ENCODE data around the gene ABCC2.

ABCC2 gene

GRCh38 chr10:99805190-99805589 lies 22.8 kb downstream of the ABCC2 start:
- TF ChIP-seq, protein P1, sequence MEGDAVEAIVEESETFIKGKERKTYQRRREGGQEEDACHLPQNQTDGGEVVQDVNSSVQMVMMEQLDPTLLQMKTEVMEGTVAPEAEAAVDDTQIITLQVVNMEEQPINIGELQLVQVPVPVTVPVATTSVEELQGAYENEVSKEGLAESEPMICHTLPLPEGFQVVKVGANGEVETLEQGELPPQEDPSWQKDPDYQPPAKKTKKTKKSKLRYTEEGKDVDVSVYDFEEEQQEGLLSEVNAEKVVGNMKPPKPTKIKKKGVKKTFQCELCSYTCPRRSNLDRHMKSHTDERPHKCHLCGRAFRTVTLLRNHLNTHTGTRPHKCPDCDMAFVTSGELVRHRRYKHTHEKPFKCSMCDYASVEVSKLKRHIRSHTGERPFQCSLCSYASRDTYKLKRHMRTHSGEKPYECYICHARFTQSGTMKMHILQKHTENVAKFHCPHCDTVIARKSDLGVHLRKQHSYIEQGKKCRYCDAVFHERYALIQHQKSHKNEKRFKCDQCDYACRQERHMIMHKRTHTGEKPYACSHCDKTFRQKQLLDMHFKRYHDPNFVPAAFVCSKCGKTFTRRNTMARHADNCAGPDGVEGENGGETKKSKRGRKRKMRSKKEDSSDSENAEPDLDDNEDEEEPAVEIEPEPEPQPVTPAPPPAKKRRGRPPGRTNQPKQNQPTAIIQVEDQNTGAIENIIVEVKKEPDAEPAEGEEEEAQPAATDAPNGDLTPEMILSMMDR (IDR thresholded peaks at IDR 0.05; ENCODE audit: control insufficient read depth, insufficient read depth, low read depth, low read length, missing control alignments), result no peak
- no peak overlapping the region for H3K4me3 ChIP-seq (ENCODE audit: control insufficient read depth, low read depth, low read length)
- no peak for DNase-seq (ENCODE audit: low read depth)

GRCh38 chr10:99806091-99806490 lies 23.7 kb downstream of the ABCC2 start:
- TF ChIP-seq, protein P1 (IDR thresholded peaks at IDR 0.05; ENCODE audit: control insufficient read depth, insufficient read depth, low read depth, low read length, missing control alignments), result no peak
- no peak overlapping the region for H3K4me3 ChIP-seq (ENCODE audit: control insufficient read depth, low read depth, low read length)
- no peak for DNase-seq (ENCODE audit: low read depth)

- no peak overlapping the region for H3K4me3 ChIP-seq (ENCODE audit: control insufficient read depth, low read depth, low read length)
- DNase-seq (ENCODE audit: low read depth), result no peak
- TF ChIP-seq, protein P1 (IDR thresholded peaks at IDR 0.05; ENCODE audit: control insufficient read depth, insufficient read depth, low read depth, low read length, missing control alignments), result no peak
Measured at GRCh38 chr10:99807786-99808185, 25.3 kb downstream of the ABCC2 start.

DNA sequence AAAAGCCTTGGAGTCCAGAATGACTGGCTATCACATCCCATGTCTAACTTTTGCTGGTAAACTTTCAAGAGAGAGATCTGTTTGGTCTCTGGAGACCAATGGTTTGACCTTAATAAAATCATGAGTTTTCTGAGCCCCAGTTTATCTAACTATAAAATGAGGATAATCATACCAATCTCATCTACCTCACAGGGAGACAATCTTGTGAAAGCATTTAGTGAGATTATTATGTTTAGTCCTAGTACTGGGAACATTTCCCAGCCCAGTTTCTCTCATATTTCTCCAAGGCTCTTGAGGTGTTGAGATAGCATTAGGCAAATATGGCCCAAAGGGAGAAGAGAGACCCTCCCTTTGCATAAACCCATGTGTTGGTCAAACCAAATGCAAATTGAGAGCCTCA lies 25.8 kb downstream of the ABCC2 start:
- TF ChIP-seq, protein P1 (IDR thresholded peaks at IDR 0.05; ENCODE audit: control insufficient read depth, insufficient read depth, low read depth, low read length, missing control alignments), result no peak
- no peak for DNase-seq (ENCODE audit: low read depth)
- H3K4me3 ChIP-seq (ENCODE audit: control insufficient read depth, low read depth, low read length), result no peak overlapping the region

DNA sequence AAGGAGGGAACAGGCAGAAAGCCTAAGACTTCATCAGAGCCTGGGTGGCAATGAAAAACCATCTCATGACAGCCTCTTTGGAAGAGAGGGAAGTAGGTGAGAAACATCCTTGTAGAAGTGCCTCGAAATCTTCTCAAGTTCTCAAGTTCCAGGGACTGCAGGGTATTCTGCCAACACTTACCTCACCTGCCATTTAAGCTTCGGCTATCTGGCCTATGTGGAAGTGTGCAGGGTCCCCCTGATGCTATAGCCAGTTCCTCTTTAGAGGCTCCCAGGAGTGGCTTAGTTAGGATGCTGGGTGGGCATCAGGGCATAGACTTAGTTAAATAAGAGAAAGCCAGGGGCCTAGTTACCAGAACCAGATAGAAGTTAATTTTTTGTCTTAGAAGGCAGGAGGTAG lies 27.0 kb downstream of the ABCC2 start:
- TF ChIP-seq, protein P1 (IDR thresholded peaks at IDR 0.05; ENCODE audit: control insufficient read depth, insufficient read depth, low read depth, low read length, missing control alignments), result no peak
- DNase-seq (ENCODE audit: low read depth), result no peak
- no peak overlapping the region for H3K4me3 ChIP-seq (ENCODE audit: control insufficient read depth, low read depth, low read length)

GRCh38 chr10:99809931-99810615 lies 27.6 kb downstream of the ABCC2 start:
- no peak overlapping the region for H3K4me3 ChIP-seq (ENCODE audit: control insufficient read depth, low read depth, low read length)
- no peak for DNase-seq (ENCODE audit: low read depth)
- TF ChIP-seq, protein P1 (IDR thresholded peaks at IDR 0.05; ENCODE audit: control insufficient read depth, insufficient read depth, low read depth, low read length, missing control alignments), result no peak
